K562 (cell line): ENCODE measurements around the gene MPST.

Experiments
- JUN ChIP-seq, 2 experiments: sonication (generic) in 1 of 2; formaldehyde crosslinking in 1 of 2; IDR thresholded peaks; 2 replicates each; pipeline versions ENCODE4 v1.6.1 to v1.8.0; 2012 to 2022; ENCODE audit warnings: borderline replicate concordance in 2 of 2, mild to moderate bottlenecking in 2 of 2, improper control_type of control experiment in 1 of 2, low read depth in 1 of 2, low read length in 1 of 2, missing genetic modification reagents in 1 of 2
- ZNF121 ChIP-seq: sonication (generic); formaldehyde crosslinking; conservative IDR thresholded peaks from 2 replicates; pipeline ENCODE4 v1.8.0; 2022; ENCODE audit warnings: missing genetic modification reagents
- TF ChIP-seq, protein P1 (sequence below), 3 experiments: IDR thresholded peaks in 2 of 3; conservative IDR thresholded peaks in 1 of 3; 2 replicates each; pipeline ENCODE4 v1.5.1; 2011 to 2012; ENCODE audit warnings: low read length in 3 of 3, mild to moderate bottlenecking in 3 of 3, control low read depth in 2 of 3, improper control_type of control experiment in 1 of 3, inconsistent platforms in 1 of 3, low read depth in 1 of 3, mixed read lengths in 1 of 3, moderate library complexity in 1 of 3; ENCODE audit not compliant: insufficient read depth in 2 of 3

- TF ChIP-seq ZNF121 (CRISPR knock-in tag) (no peak), JUN (IDR thresholded peaks at IDR 0.05; ENCODE audit: borderline replicate concordance, low read depth, low read length) (no peak), JUN (CRISPR knock-in tag; IDR thresholded peaks at IDR 0.05; ENCODE audit: borderline replicate concordance) (no peak)
- TF ChIP-seq, protein P1, sequence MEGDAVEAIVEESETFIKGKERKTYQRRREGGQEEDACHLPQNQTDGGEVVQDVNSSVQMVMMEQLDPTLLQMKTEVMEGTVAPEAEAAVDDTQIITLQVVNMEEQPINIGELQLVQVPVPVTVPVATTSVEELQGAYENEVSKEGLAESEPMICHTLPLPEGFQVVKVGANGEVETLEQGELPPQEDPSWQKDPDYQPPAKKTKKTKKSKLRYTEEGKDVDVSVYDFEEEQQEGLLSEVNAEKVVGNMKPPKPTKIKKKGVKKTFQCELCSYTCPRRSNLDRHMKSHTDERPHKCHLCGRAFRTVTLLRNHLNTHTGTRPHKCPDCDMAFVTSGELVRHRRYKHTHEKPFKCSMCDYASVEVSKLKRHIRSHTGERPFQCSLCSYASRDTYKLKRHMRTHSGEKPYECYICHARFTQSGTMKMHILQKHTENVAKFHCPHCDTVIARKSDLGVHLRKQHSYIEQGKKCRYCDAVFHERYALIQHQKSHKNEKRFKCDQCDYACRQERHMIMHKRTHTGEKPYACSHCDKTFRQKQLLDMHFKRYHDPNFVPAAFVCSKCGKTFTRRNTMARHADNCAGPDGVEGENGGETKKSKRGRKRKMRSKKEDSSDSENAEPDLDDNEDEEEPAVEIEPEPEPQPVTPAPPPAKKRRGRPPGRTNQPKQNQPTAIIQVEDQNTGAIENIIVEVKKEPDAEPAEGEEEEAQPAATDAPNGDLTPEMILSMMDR (IDR thresholded peaks at IDR 0.05 in 2 of 3, conservative IDR thresholded peaks at IDR 0.05 in 1 of 3; ENCODE audit: insufficient read depth in 2 of 3, low read depth in 1 of 3, low read length in 3 of 3), result no peak
These were observed 7.2 kb upstream of the MPST start for GRCh38 chr22:37012262-37012904.
